Activated naive CD4-positive, alpha-beta T cell treated with anti-CD3 and anti-CD28 coated beads, Interleukin-2, amount 50 U/mL, for 72 hours (primary cell): ENCODE results near the gene MAGI2. TPM values are rescaled to one million over a fixed set of nuclear protein-coding genes. Genes with fewer than 3 reads are reported as not detected.

Experiments
- ATAC-seq, 2 donors: fragments of 150-1000 bp; cut with Tn5 transposase; 2 replicates each; pipeline ENCODE4 v1.10.0; 2021; ENCODE audit warnings: mild to moderate bottlenecking in 2 of 2, moderate library complexity in 2 of 2
- DNase-seq, 2 donors: peaks; one replicate each; pipeline ENCODE4 v3.0.0; 2021 to 2022; ENCODE audit warnings: low spot score in 2 of 2
- H3K27ac Mint-ChIP-seq, 2 donors: one replicate each; pipeline ENCODE4 v1.8.0; 2022; ENCODE audit warnings: mild to moderate bottlenecking in 2 of 2, mixed read lengths in 2 of 2
- H3K36me3 Mint-ChIP-seq, 2 donors: one replicate each; pipeline ENCODE4 v1.8.0; 2022; ENCODE audit warnings: mixed read lengths in 2 of 2
- H3K9me3 Mint-ChIP-seq, 2 donors: one replicate each; pipeline ENCODE4 v1.8.0; 2022; ENCODE audit warnings: mixed read lengths in 2 of 2
- total RNA-seq, 2 donors: library from RNA; stranded (reverse); gene quantifications; one replicate each; pipeline ENCODE4 v1.2.3, GENCODE V29; 2022

The MAGI2 gene
- total RNA-seq, 2 donors from 2014 or later: 0.16 TPM; not detected in 1

DNA sequence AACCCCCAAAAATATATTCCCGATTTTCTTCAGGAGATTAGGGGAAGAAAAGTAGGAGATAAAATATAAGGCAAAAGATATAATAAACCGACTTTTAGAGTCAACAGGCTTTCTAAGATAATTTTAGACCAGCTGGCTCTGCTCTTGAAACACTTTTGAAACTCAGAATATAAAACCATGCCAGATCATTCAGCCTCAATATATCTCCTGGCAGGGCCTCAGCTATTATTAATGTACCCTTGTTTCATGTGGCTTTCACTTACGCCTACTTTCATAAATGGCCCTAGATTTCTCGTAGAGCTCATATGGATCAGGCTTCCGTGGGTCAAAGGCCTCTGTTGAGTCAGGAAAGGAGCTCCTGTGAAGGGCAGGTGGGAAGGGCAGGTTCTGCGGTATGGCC is 1258.9 kb downstream of the MAGI2 start:
- no peaks in the 10 kb centered on the region for H3K36me3 Mint-ChIP-seq
- no peak overlapping the region for H3K27ac Mint-ChIP-seq
- no peaks in the 10 kb centered on the region for H3K9me3 Mint-ChIP-seq
- ATAC-seq (no peak), DNase-seq (no peak)

DNA sequence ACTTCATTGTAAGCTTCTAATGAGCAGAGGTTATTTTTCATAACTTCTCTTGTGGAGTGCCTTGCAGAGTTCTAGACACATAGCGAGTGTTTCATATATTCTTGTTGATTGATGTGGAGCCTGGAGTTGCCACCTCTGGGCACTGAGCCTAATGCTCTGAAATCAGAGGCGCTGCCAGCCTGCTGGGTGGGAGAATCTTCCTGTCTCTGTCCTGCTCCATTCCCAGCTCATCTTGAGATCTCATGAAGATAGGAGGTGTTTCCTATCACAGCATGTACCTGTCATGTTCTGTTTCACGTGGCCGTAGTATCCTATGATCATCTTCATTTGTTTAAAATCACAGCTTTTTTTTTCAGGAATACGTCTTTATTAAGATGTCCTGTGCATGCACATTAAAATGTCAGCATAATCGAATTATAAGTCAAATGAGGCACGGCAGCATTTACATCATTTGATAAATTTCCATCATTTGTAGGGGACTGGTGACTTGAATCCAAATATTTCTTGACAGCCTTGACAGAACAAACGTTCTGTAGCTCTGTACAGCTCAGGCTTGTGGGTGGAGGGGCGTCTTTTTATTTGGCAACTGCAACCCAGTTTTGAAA is 1261.9 kb downstream of the MAGI2 start:
- no peak overlapping the region for H3K27ac Mint-ChIP-seq
- H3K9me3 Mint-ChIP-seq: no peaks in the 10 kb centered on the region
- DNase-seq: no peak
- no peak for ATAC-seq
- no peaks in the 10 kb centered on the region for H3K36me3 Mint-ChIP-seq

- Mint-ChIP-seq H3K27ac (no peak overlapping the region), H3K36me3 (no peaks in the 10 kb centered on the region), H3K9me3 (no peaks in the 10 kb centered on the region)
- ATAC-seq: no peak
- DNase-seq: no peak
These were observed 1263.7 kb downstream of the MAGI2 start for GRCh38 chr7:78189762-78190161.

DNA sequence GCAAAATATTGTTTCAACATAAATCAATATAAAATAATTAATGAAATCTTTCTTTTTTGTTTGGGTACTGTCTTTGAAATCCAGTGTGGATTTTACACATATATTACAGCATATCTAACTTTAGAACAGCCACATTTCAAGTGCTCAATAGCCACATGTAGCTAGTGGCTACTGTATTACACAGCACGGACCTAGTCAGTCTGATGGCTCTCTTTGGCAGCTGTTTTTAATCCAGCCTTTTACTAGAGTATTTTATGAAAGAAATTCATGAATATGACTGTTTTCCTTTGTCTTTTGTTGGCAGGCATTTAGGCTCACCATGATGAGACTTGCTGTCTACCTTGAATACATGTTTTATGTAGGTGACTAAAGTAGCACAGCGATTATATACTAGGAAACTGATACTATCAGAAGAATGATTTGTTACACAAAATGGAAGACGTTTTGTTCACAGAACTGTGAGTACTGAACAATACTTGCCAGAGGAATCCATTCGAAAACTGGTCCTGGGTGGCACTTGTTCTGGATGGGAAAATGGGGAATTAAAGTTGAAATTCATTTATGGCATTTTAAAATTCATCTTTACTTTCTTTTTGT is 1268.2 kb downstream of the MAGI2 start:
- H3K27ac Mint-ChIP-seq: no peak overlapping the region
- ATAC-seq: no peak
- no peaks in the 10 kb centered on the region for H3K9me3 Mint-ChIP-seq
- DNase-seq: no peak
- H3K36me3 Mint-ChIP-seq: no peaks in the 10 kb centered on the region

DNA sequence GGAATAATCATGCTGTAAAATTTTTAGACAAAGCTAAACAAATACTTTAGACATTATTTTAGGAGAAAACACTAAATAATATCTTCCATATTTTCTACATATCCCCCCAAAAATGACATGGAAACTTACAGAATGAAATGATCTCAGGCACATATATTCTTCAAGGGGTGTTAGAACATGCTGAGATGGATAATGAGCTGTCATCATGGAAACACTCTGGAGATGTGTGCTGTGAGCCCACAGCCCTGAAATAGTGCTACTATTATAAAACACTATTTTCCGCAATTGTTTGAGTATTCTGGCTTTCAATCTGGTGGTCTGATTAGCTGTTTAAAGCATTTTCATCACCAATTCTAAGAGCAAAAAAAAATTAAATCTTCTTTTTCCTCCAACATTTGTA is 1269.2 kb downstream of the MAGI2 start:
- ATAC-seq (no peak), DNase-seq (no peak)
- Mint-ChIP-seq H3K36me3 (no peaks in the 10 kb centered on the region), H3K27ac (no peak overlapping the region), H3K9me3 (no peaks in the 10 kb centered on the region)

GRCh38 chr7:78179827-78180477 is 1273.5 kb downstream of the MAGI2 start:
- no peaks in the 10 kb centered on the region for H3K36me3 Mint-ChIP-seq
- DNase-seq (no peak), ATAC-seq (no peak)
- no peak overlapping the region for H3K27ac Mint-ChIP-seq
- H3K9me3 Mint-ChIP-seq: no peaks in the 10 kb centered on the region

DNA sequence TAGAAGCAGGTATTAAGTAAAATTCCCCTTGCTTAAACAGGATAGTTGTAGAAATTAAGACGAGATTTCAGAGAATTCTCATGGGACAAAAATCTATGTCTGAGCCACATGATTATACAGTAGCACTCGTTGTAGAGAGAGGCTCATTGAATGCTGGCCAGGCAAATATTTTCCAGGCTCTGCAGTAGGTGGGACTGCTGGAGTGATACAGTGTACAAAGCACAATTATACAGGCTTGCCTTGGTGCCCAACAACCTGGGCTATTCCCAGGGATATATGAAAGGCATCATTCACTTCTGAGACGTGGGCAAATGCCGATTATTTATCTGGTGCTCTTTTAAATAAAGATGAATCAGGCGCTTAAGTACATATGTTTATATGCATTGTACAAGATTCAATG is 1274.3 kb downstream of the MAGI2 start:
- Mint-ChIP-seq H3K27ac (no peak overlapping the region), H3K9me3 (no peaks in the 10 kb centered on the region), H3K36me3 (no peaks in the 10 kb centered on the region)
- ATAC-seq (no peak), DNase-seq (no peak)

GRCh38 chr7:78178319-78178718 is 1275.1 kb downstream of the MAGI2 start:
- Mint-ChIP-seq H3K27ac (no peak overlapping the region), H3K36me3 (no peaks in the 10 kb centered on the region), H3K9me3 (no peaks in the 10 kb centered on the region)
- ATAC-seq (no peak), DNase-seq (no peak)

DNA sequence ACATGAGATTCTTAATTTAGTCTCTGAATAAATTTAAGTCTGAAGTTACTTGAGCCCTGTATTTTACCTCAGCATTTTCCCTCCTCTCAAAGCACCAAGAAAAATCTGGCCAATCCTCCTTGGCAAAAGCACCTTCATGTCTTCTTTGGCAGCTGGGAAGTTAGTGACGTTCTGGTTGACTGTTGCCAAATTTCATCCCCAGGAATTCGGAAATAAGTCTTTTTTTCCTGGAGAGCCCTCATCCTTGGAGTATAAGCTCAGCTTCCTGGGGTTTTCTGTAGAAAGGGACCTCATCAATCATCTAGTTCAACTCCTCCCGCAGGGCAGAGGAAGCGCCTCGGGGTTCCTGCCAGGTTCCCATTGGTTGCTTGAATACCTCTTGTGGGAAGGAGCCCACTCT is 1277.3 kb downstream of the MAGI2 start:
- H3K36me3 Mint-ChIP-seq: no peaks in the 10 kb centered on the region
- no peak overlapping the region for H3K27ac Mint-ChIP-seq
- no peaks in the 10 kb centered on the region for H3K9me3 Mint-ChIP-seq
- DNase-seq (no peak), ATAC-seq (no peak)

GRCh38 chr7:78175330-78176100 is 1278.0 kb downstream of the MAGI2 start:
- H3K27ac Mint-ChIP-seq: no peak overlapping the region
- DNase-seq (no peak), ATAC-seq (no peak)
- no peaks in the 10 kb centered on the region for H3K36me3 Mint-ChIP-seq
- H3K9me3 Mint-ChIP-seq: no peaks in the 10 kb centered on the region

- no peak overlapping the region for H3K27ac Mint-ChIP-seq
- H3K36me3 Mint-ChIP-seq: no peaks in the 10 kb centered on the region
- ATAC-seq: no peak
These were observed 1279.8 kb downstream of the MAGI2 start for GRCh38 chr7:78173666-78174065.

DNA sequence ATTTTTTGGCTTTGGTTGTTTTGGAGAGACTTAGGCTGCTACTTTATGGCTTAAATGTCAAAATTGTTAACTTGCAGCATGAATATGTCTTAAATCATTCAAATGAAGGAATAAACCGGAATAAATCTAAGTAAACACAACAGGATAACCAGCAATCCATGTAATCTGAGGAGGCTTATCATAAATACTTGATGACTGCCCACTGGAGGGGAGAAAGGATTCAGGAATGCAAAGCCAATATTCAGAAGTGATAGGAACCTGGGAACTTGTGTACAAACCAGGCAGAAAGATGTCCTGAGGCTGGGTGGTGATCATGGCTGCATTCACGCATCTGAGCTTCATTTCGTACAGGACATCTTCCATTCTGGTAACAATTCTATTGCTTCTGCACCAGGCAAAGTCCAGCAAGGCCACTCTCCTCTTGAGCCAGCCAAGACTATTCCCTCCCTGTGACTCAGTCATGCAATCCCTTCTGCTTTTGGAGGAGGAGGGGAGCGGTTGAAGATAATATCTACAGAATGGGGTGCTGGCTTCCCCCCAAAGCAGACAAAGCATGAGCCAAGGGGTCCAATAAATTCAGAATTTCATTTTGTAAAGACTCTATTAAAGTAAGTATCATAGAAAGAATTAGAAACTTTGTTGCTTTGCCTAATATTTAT is 1280.4 kb downstream of the MAGI2 start:
- ATAC-seq (no peak), DNase-seq (no peak)
- Mint-ChIP-seq H3K27ac (no peak overlapping the region), H3K9me3 (no peaks in the 10 kb centered on the region), H3K36me3 (no peaks in the 10 kb centered on the region)

More at GRCh38 chr7:78173666-78174065, 1279.8 kb downstream of the MAGI2 start:
- no peaks in the 10 kb centered on the region for H3K9me3 Mint-ChIP-seq
- DNase-seq: no peak

- ATAC-seq (no peak), DNase-seq (no peak)
- Mint-ChIP-seq H3K27ac (no peak overlapping the region), H3K36me3 (no peaks in the 10 kb centered on the region), H3K9me3 (no peaks in the 10 kb centered on the region)
These were observed 1281.2 kb downstream of the MAGI2 start for GRCh38 chr7:78172267-78172757.

GRCh38 chr7:78171398-78171797 is 1282.1 kb downstream of the MAGI2 start:
- Mint-ChIP-seq H3K9me3 (no peaks in the 10 kb centered on the region), H3K36me3 (no peaks in the 10 kb centered on the region), H3K27ac (no peak overlapping the region)
- DNase-seq (no peak), ATAC-seq (no peak)

DNA sequence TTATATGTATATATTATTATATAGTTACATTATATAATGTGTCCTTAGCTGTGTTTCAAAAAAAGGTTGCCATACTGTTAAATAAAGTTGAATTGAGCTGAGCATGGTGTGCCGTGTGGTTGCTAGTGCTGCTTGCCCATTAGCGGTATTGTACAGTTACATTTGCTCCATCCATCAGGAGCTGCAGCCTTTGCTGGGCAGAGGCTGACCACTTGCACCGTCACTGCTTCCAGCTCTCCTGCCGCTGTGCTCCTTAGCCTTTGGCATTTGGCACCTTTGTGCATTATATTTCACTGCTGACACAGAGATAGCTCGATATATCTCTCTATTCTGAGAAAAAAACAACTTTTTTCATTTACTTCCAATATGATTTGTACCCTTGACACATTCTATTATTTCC is 1282.7 kb downstream of the MAGI2 start:
- ATAC-seq: no peak
- DNase-seq: no peak
- no peaks in the 10 kb centered on the region for H3K9me3 Mint-ChIP-seq
- H3K27ac Mint-ChIP-seq: no peak overlapping the region
- H3K36me3 Mint-ChIP-seq: no peaks in the 10 kb centered on the region

GRCh38 chr7:78169992-78170391 is 1283.5 kb downstream of the MAGI2 start:
- Mint-ChIP-seq H3K9me3 (no peaks in the 10 kb centered on the region), H3K27ac (no peak overlapping the region), H3K36me3 (no peaks in the 10 kb centered on the region)
- ATAC-seq (no peak), DNase-seq (no peak)

DNA sequence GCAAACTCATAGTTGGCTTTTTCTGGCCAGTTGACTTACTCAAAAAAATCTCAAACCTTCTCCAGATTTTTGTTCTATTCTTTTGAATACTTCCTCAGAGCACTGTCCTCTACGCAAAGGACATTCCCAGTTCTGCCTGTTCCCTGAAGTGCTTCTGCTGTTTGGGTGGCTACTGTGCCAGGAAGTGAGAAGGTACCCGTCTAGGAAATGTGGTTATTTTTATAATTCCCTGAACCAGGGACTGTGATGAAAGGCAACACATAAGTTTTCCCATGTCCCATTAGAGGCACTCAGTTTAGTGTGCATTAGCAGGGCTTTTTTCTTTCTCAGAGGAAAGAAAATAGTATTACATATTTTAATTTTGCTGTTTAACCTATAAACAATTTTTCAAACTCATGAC is 1284.6 kb downstream of the MAGI2 start:
- no peak for DNase-seq
- Mint-ChIP-seq H3K9me3 (no peaks in the 10 kb centered on the region), H3K36me3 (no peaks in the 10 kb centered on the region), H3K27ac (no peak overlapping the region)
- ATAC-seq: no peak
